ENCODE data around the gene CIC.

Gene CIC

GRCh38 chr19:42246143-42246921 lies 22.7 kb upstream of the CIC start:
- Histone ChIP-seq H3K4me1 (ENCODE audit: control insufficient read depth, insufficient read depth, low read length) (peaks cover 36% of the 10 kb centered on the region), H3K9me3 (replicated peaks; ENCODE audit: low read length) (no peaks in the 10 kb centered on the region), H3K4me3 (ENCODE audit: low read length) (no peak overlapping the region), H3K4me2 (ENCODE audit: low read length) (no peak overlapping the region), H3K36me3 (ENCODE audit: insufficient read depth, low read length) (peaks cover 24% of the 10 kb centered on the region), H3K9ac (ENCODE audit: low read depth, low read length) (peak overlapping the region; percentile 27), H3K27me3 (ENCODE audit: control insufficient read depth, insufficient read depth, low read length) (no peaks in the 10 kb centered on the region)

- Histone ChIP-seq H3K9me3 (replicated peaks; ENCODE audit: low read length) (no peaks in the 10 kb centered on the region), H3K4me2 (ENCODE audit: low read length) (no peak overlapping the region), H3K4me1 (ENCODE audit: control insufficient read depth, insufficient read depth, low read length) (peaks cover 42% of the 10 kb centered on the region), H3K27me3 (ENCODE audit: control insufficient read depth, insufficient read depth, low read length) (no peaks in the 10 kb centered on the region), H3K36me3 (ENCODE audit: insufficient read depth, low read length) (peaks cover 24% of the 10 kb centered on the region), H3K4me3 (ENCODE audit: low read length) (no peak overlapping the region), H3K9ac (ENCODE audit: low read depth, low read length) (no peak overlapping the region)
These were observed 22.0 kb upstream of the CIC start for GRCh38 chr19:42246922-42247639.

- Histone ChIP-seq H3K9me3 (replicated peaks; ENCODE audit: low read length) (no peaks in the 10 kb centered on the region), H3K4me2 (ENCODE audit: low read length) (no peak overlapping the region), H3K36me3 (ENCODE audit: insufficient read depth, low read length) (peaks cover 24% of the 10 kb centered on the region), H3K4me3 (ENCODE audit: low read length) (no peak overlapping the region), H3K27me3 (ENCODE audit: control insufficient read depth, insufficient read depth, low read length) (no peaks in the 10 kb centered on the region), H3K9ac (ENCODE audit: low read depth, low read length) (no peak overlapping the region), H3K4me1 (ENCODE audit: control insufficient read depth, insufficient read depth, low read length) (peaks cover 48% of the 10 kb centered on the region)
These were observed 21.3 kb upstream of the CIC start for GRCh38 chr19:42247640-42248199.

DNA sequence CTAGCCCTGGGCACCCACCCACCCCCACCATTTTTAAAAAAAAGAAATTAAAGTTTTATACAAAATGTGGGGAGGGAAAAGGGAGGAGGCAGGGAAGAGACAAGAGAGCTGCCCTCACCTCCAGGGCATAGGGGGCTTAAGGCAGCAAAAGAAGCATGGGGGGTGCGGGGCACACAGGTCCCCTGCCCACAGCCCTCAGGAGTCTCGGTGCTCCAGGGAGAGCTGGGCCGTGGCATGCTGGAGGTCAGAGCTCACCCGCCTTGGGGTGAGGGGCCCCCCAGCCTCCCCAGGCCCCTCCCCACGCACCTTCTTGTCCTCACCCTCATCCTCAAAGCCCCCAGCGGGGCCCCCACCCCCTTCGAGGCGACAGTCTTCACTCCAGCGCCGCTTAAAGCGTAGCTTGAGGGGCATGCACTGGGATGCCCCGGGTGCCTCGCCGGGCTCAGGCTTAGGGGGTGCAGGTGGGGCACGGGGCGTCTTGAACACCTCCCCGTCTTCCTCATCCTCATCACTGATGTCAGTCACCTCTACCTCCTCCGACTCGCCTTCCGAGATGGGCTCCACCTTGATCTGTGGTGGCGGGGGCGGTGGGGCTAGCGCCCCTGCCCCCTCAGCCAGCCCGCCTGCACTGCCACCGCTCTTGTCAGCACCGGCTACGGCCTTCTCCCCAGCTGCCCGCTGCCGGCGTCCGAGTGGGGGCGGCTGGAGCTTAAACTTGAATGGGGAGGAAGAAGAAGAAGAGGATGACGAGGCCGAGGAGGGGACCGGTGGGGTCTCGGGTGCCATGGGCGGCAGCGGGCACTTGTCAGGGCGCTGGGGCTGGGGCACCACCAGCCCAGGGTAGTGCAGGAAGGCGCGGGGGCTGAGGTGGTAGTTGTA lies 20.5 kb upstream of the CIC start:
- H3K4me2 ChIP-seq (ENCODE audit: low read length), result no peak overlapping the region
- H3K36me3 ChIP-seq (ENCODE audit: insufficient read depth, low read length), result peaks cover 24% of the 10 kb centered on the region
- H3K4me3 ChIP-seq (ENCODE audit: low read length), result no peak overlapping the region
- no peaks in the 10 kb centered on the region for H3K27me3 ChIP-seq (ENCODE audit: control insufficient read depth, insufficient read depth, low read length)
- H3K4me1 ChIP-seq (ENCODE audit: control insufficient read depth, insufficient read depth, low read length), result peaks cover 52% of the 10 kb centered on the region
- no peaks in the 10 kb centered on the region for H3K9me3 ChIP-seq (replicated peaks; ENCODE audit: low read length)
- H3K9ac ChIP-seq (ENCODE audit: low read depth, low read length), result no peak overlapping the region

DNA sequence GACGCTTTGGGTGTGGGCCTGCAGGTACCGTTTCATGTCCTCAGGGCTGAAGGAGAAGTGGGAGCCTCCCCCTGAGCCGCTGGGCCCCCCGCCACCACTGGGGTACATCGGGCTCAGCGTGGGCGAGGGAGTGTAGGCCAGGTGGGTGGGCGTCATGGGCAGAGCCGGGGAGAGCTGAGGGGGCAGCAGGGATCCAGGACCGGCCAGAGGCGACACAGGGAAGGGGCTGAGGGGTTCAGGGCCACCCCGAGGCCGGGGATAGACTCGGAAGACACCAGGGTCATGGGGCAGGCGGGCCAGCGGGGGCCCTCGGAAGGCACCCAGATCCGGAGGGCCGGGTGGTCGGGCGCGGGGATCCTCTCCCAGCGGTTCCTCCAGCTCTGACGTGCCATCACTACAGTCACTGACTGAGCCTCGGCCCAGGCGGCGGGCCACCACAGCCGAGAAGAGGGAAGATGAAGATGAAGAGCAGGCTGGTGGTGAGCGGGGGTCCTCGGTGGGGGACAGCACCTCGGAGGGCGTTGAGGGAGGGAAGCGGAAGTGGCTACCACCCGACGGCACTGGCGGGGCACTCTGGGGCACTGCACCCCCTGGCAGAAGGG lies 19.8 kb upstream of the CIC start:
- no peaks in the 10 kb centered on the region for H3K27me3 ChIP-seq (ENCODE audit: control insufficient read depth, insufficient read depth, low read length)
- peaks cover 24% of the 10 kb centered on the region for H3K36me3 ChIP-seq (ENCODE audit: insufficient read depth, low read length)
- H3K4me3 ChIP-seq (ENCODE audit: low read length), result no peak overlapping the region
- no peak overlapping the region for H3K9ac ChIP-seq (ENCODE audit: low read depth, low read length)
- H3K4me1 ChIP-seq (ENCODE audit: control insufficient read depth, insufficient read depth, low read length), result peaks cover 47% of the 10 kb centered on the region
- H3K4me2 ChIP-seq (ENCODE audit: low read length), result no peak overlapping the region
- no peaks in the 10 kb centered on the region for H3K9me3 ChIP-seq (replicated peaks; ENCODE audit: low read length)

DNA sequence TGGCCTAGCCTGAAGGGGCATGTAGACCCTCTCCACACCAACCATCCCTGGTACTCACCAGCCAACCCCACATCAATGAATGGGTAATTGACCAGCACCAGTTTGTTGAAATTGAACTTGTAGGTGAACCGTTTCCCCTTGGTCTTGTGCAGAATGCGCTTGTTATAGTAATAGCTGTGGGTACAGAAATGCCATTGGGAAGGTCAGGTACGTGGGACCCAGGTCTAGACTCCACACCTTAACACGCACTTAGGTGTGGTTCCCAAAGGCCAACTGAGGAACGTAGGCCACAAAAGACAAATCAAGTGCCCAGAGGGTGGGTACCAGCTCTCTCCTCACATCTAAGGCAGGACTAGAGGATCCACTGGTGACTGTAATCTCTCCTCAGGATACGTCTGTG lies 19.3 kb upstream of the CIC start:
- Histone ChIP-seq H3K4me2 (ENCODE audit: low read length) (no peak overlapping the region), H3K9ac (ENCODE audit: low read depth, low read length) (no peak overlapping the region), H3K9me3 (replicated peaks; ENCODE audit: low read length) (no peaks in the 10 kb centered on the region), H3K36me3 (ENCODE audit: insufficient read depth, low read length) (peaks cover 24% of the 10 kb centered on the region), H3K4me3 (ENCODE audit: low read length) (no peak overlapping the region), H3K4me1 (ENCODE audit: control insufficient read depth, insufficient read depth, low read length) (peaks cover 47% of the 10 kb centered on the region), H3K27me3 (ENCODE audit: control insufficient read depth, insufficient read depth, low read length) (no peaks in the 10 kb centered on the region)

- Histone ChIP-seq H3K9ac (ENCODE audit: low read depth, low read length) (peak overlapping the region; percentile 63), H3K4me3 (ENCODE audit: low read length) (peak overlapping the region; percentile 63), H3K4me1 (ENCODE audit: control insufficient read depth, insufficient read depth, low read length) (peaks cover 42% of the 10 kb centered on the region), H3K27me3 (ENCODE audit: control insufficient read depth, insufficient read depth, low read length) (no peaks in the 10 kb centered on the region), H3K9me3 (replicated peaks; ENCODE audit: low read length) (no peaks in the 10 kb centered on the region), H3K36me3 (ENCODE audit: insufficient read depth, low read length) (peaks cover 24% of the 10 kb centered on the region), H3K4me2 (ENCODE audit: low read length) (peak overlapping the region; percentile 85)
These were observed 18.8 kb upstream of the CIC start for GRCh38 chr19:42250183-42250665.

DNA sequence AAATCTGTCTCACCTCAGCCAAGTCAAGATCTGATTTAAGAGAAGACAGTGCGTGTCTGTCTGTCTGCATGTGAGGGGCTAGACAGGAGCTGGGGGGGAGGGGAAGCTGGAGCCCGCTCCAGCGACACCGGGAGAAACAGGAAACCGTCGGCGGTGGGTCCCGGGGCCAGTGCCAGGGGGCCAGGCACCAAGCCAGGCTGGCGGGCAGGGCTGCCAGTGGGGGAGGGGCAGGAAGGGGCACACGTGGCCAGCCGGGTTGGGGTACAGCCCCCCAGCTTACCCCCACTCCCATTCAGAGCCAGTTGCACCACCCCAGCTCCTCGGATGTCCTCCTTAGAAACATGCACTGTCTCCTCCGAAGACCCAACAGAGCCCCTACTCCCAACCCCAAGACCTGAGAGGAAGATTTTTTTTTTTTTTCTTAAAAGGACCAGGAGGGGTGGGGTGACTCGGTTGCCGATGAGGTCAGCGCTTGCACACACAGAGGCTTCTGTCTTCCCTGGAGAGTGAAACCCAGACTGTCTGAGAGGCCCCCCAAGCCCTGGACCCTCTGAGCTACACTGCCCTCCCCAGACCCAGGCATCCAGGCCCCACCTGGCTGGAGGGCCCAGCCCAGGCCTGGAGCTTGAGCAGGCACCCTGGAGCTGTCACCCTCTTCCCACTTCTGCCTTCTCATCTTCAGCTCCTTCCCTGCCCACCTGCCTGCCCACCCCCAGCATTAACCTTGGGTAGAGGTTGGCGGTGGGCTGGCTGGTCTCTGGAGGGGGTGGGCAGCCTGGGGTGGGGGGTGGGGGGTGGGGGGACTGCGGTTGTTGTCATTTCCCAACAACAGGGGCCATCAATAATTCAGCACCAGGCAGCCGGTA lies 18.2 kb upstream of the CIC start:
- peak overlapping the region; percentile 63 for H3K9ac ChIP-seq (ENCODE audit: low read depth, low read length)
- H3K4me3 ChIP-seq (ENCODE audit: low read length), result peak overlapping the region; percentile 95
- H3K4me2 ChIP-seq (ENCODE audit: low read length), result peak overlapping the region; percentile 95
- H3K9me3 ChIP-seq (replicated peaks; ENCODE audit: low read length), result no peaks in the 10 kb centered on the region
- H3K27me3 ChIP-seq (ENCODE audit: control insufficient read depth, insufficient read depth, low read length), result no peaks in the 10 kb centered on the region
- peaks cover 46% of the 10 kb centered on the region for H3K4me1 ChIP-seq (ENCODE audit: control insufficient read depth, insufficient read depth, low read length)
- H3K36me3 ChIP-seq (ENCODE audit: insufficient read depth, low read length), result peaks cover 24% of the 10 kb centered on the region

- peaks cover 45% of the 10 kb centered on the region for H3K4me1 ChIP-seq (ENCODE audit: control insufficient read depth, insufficient read depth, low read length)
- no peaks in the 10 kb centered on the region for H3K9me3 ChIP-seq (replicated peaks; ENCODE audit: low read length)
- peak overlapping the region; percentile 95 for H3K4me2 ChIP-seq (ENCODE audit: low read length)
- H3K36me3 ChIP-seq (ENCODE audit: insufficient read depth, low read length), result peaks cover 19% of the 10 kb centered on the region
- peak overlapping the region; percentile 95 for H3K4me3 ChIP-seq (ENCODE audit: low read length)
- peak overlapping the region; percentile 82 for H3K9ac ChIP-seq (ENCODE audit: low read depth, low read length)
- H3K27me3 ChIP-seq (ENCODE audit: control insufficient read depth, insufficient read depth, low read length), result no peaks in the 10 kb centered on the region
These were observed 17.3 kb upstream of the CIC start for GRCh38 chr19:42251572-42252358.

Data from skeletal muscle satellite cell (primary cell).